CD14-positive monocyte (primary cell): ENCODE data around the gene MAP4K3. TPM values are rescaled to one million over a fixed set of nuclear protein-coding genes. Genes with fewer than 3 reads are reported as not detected.

ENCODE experiments used
- DNase-seq, 3 donors: peaks; one replicate each; pipeline ENCODE4 v3.0.0-alpha.2; 2011 to 2022
- H2AFZ ChIP-seq: 2 replicates; pipeline ENCODE4 v1.6.0; 2012; ENCODE audit warnings: mild to moderate bottlenecking, low read depth, low read length, inconsistent platforms; ENCODE audit not compliant: insufficient read depth, poor library complexity, severe bottlenecking
- H3K27ac ChIP-seq, 2 donors: 1 replicate in 1 of 2; 2 replicates in 1 of 2; pipeline ENCODE4 v1.5.1; 2012 to 2013; ENCODE audit warnings: low read length in 2 of 2, control low read depth in 1 of 2, inconsistent platforms in 1 of 2, low read depth in 1 of 2, mild to moderate bottlenecking in 1 of 2
- H3K27me3 ChIP-seq, 2 donors: one replicate each; pipeline versions ENCODE4 v1.6.0 to v1.6.1; 2011 to 2013; ENCODE audit warnings: low read length in 2 of 2; ENCODE audit not compliant: control insufficient read depth in 2 of 2, insufficient read depth in 2 of 2
- H3K36me3 ChIP-seq, 2 donors: replicated peaks in 1 of 2; 1 replicate in 1 of 2; 2 replicates in 1 of 2; pipeline versions ENCODE4 v1.5.1 to v1.6.1; 2012 to 2013; ENCODE audit warnings: low read length in 2 of 2, control low read depth in 1 of 2, inconsistent platforms in 1 of 2, mild to moderate bottlenecking in 1 of 2; ENCODE audit not compliant: insufficient read depth in 2 of 2, control insufficient read depth in 1 of 2
- H3K4me1 ChIP-seq, 2 donors: 1 replicate in 1 of 2; 2 replicates in 1 of 2; pipeline versions ENCODE4 v1.5.1 to v1.6.1; 2012 to 2013; ENCODE audit warnings: low read length in 2 of 2, control low read depth in 1 of 2, inconsistent platforms in 1 of 2, mild to moderate bottlenecking in 1 of 2, moderate library complexity in 1 of 2; ENCODE audit not compliant: insufficient read depth in 2 of 2, control insufficient read depth in 1 of 2
- H3K4me2 ChIP-seq: replicated peaks from 2 replicates; pipeline ENCODE3; 2012; ENCODE audit warnings: low read length, moderate library complexity, mild to moderate bottlenecking; ENCODE audit not compliant: poor library complexity, severe bottlenecking; ENCODE audit errors: extremely low read depth
- H3K4me3 ChIP-seq, 3 experiments: fragments of 200-600 bp in 1 of 3; sonication (generic) in 1 of 3; replicated peaks in 1 of 3; 1 replicate in 2 of 3; 2 replicates in 1 of 3; pipeline ENCODE4 v1.5.1; 2011 to 2013; ENCODE audit warnings: low read length in 3 of 3, mild to moderate bottlenecking in 3 of 3, control low read depth in 2 of 3, low read depth in 2 of 3, inconsistent platforms in 1 of 3, moderate library complexity in 1 of 3
- H3K79me2 ChIP-seq: 2 replicates; pipeline ENCODE4 v1.6.0; 2012; ENCODE audit warnings: mild to moderate bottlenecking, control low read depth, inconsistent platforms, low read length, moderate library complexity; ENCODE audit not compliant: insufficient read depth
- H3K9ac ChIP-seq: 2 replicates; pipeline ENCODE4 v1.6.0; 2017; ENCODE audit warnings: low read length, mild to moderate bottlenecking; ENCODE audit not compliant: insufficient read depth, poor library complexity, severe bottlenecking
- H3K9me3 ChIP-seq, 2 donors: replicated peaks in 1 of 2; 1 replicate in 1 of 2; 2 replicates in 1 of 2; pipeline versions ENCODE4 v1.5.1 to v1.6.1; 2012 to 2013; ENCODE audit warnings: low read length in 2 of 2, control low read depth in 1 of 2; ENCODE audit not compliant: control insufficient read depth in 1 of 2, insufficient read depth in 1 of 2
- H4K20me1 ChIP-seq: 2 replicates; pipeline ENCODE4 v1.6.0; 2012; ENCODE audit warnings: mild to moderate bottlenecking, low read length, control low read depth, moderate library complexity; ENCODE audit not compliant: insufficient read depth
- H3K27ac Mint-ChIP-seq, 7 donors: one replicate each; pipeline ENCODE4 v1.8.0; 2020; ENCODE audit warnings: mild to moderate bottlenecking in 7 of 7, mixed read lengths in 7 of 7, moderate library complexity in 6 of 7, inconsistent platforms in 2 of 7
- H3K27me3 Mint-ChIP-seq, 3 donors: one replicate each; pipeline ENCODE4 v1.8.0; 2021 to 2022; ENCODE audit warnings: low read depth in 3 of 3, mild to moderate bottlenecking in 3 of 3, mixed read lengths in 3 of 3, moderate library complexity in 3 of 3, inconsistent platforms in 1 of 3
- H3K36me3 Mint-ChIP-seq, 2 donors: one replicate each; pipeline ENCODE4 v1.8.0; 2020; ENCODE audit warnings: mixed read lengths in 2 of 2, inconsistent platforms in 1 of 2, mild to moderate bottlenecking in 1 of 2
- H3K4me1 Mint-ChIP-seq: one replicate; pipeline ENCODE4 v1.8.0; 2020; ENCODE audit warnings: mild to moderate bottlenecking, mixed read lengths
- H3K4me3 Mint-ChIP-seq, 2 donors: one replicate each; pipeline ENCODE4 v1.8.0; 2020; ENCODE audit warnings: mild to moderate bottlenecking in 2 of 2, mixed read lengths in 2 of 2, moderate library complexity in 1 of 2
- H3K9me3 Mint-ChIP-seq, 7 donors: one replicate each; pipeline ENCODE4 v1.8.0; 2020 to 2022; ENCODE audit warnings: mixed read lengths in 7 of 7, mild to moderate bottlenecking in 6 of 7, moderate library complexity in 6 of 7, inconsistent platforms in 2 of 7
- CTCF ChIP-seq: fragments of 200-600 bp; IDR thresholded peaks from one replicate; pipeline ENCODE4 v1.8.0; 2022; ENCODE audit warnings: antibody characterized with exemption, mild to moderate bottlenecking
- WGBS: methylation state at CpG from one replicate; pipeline ENCODE4 v1.1.5; 2013; ENCODE audit warnings: missing lambda C conversion rate; ENCODE audit not compliant: insufficient coverage; 5-methylcytosine and 5-hydroxymethylcytosine counted together
- intact Hi-C, 2 donors: fragments of 100-400 bp; cut with micrococcal nuclease; formaldehyde crosslinking; loops; one replicate each; pipeline versions ENCODE4 v1.15.0 to v1.15.1; 2023
- polyA plus RNA-seq, 3 donors: library from polyadenylated mRNA; depleted of rRNA in 1 of 3; unstranded in 2 of 3; stranded (reverse) in 1 of 3; fragments of 300-500 nt in 2 of 3; fragments of >200 nt in 1 of 3; fragmentation: Illumina TruSeq in 2 of 3; gene quantifications; 1 replicate in 2 of 3; 2 replicates in 1 of 3; pipeline ENCODE4 v1.2.3, GENCODE V29; 2012 to 2021

The MAP4K3 gene
- polyA plus RNA-seq, 3 donors: 1.0 to 8.0 (median 4.0) TPM

GRCh38 chr2:39390216-39390615, 46.9 kb downstream of the MAP4K3 start:
- peaks cover 4% of the 10 kb centered on the region for H3K4me1 Mint-ChIP-seq
- Histone ChIP-seq H3K4me3 (no peak overlapping the region), H3K9ac (no peak overlapping the region), H3K4me2 (no peak overlapping the region), H3K9me3 (no peaks in the 10 kb centered on the region), H3K79me2 (peaks cover 6% of the 10 kb centered on the region), H3K27ac (no peak overlapping the region), H3K27me3 (no peaks in the 10 kb centered on the region), H4K20me1 (peaks cover 16% of the 10 kb centered on the region), H2AFZ (no peak overlapping the region), H3K4me1 (no peaks in the 10 kb centered on the region), H3K36me3 (no peaks in the 10 kb centered on the region)
- H3K4me3 Mint-ChIP-seq: no peak overlapping the region
- H3K36me3 Mint-ChIP-seq: peaks cover 0 to 1% of the 10 kb centered on the region in 2 donors
- peaks cover 0 to 2% (median 1%) of the 10 kb centered on the region in 3 donors for H3K27me3 Mint-ChIP-seq
- WGBS: 75% methylated on average over 1 of the region's 4 CpGs
- no peak overlapping the region for H3K27ac Mint-ChIP-seq
- peaks cover 0 to 5% (median 4%) of the 10 kb centered on the region in 7 donors for H3K9me3 Mint-ChIP-seq
- intact Hi-C loops: no loop called here
- no peak for TF ChIP-seq CTCF
- DNase-seq: no peak

- H3K79me2 ChIP-seq: peaks cover 6% of the 10 kb centered on the region
- Mint-ChIP-seq H3K27ac (no peak overlapping the region), H3K36me3 (no peaks in the 10 kb centered on the region), H3K4me3 (no peak overlapping the region), H3K27me3 (peaks cover 0 to 3% (median 0%) of the 10 kb centered on the region in 3 donors), H3K9me3 (peaks cover 0 to 9% (median 4%) of the 10 kb centered on the region in 7 donors), H3K4me1 (peaks cover 11% of the 10 kb centered on the region)
- H3K4me2 ChIP-seq: no peak overlapping the region
- H3K9me3 ChIP-seq: no peaks in the 10 kb centered on the region
- DNase-seq: no peak
- H3K27me3 ChIP-seq: no peaks in the 10 kb centered on the region
- no peak overlapping the region for H3K4me3 ChIP-seq
- H3K9ac ChIP-seq: no peak overlapping the region
- TF ChIP-seq CTCF: no peak
- no peak overlapping the region for H3K27ac ChIP-seq
- H3K4me1 ChIP-seq: peaks cover 0 to under 1% of the 10 kb centered on the region in 2 donors
- H4K20me1 ChIP-seq: peaks cover 10% of the 10 kb centered on the region
- no peak overlapping the region for H2AFZ ChIP-seq
- intact Hi-C loops: no loop called here
- H3K36me3 ChIP-seq: no peaks in the 10 kb centered on the region
These were observed 51.0 kb downstream of the MAP4K3 start for GRCh38 chr2:39386064-39386463.
